NCI-H1436 (cell line): Measurements from ENCODE around the gene GRXCR2.
"Not testable (repeated sequence)": the region's sequence is repeated elsewhere in the genome, so short reads cannot be mapped to it uniquely, and the experiment has no call there.

Source experiments
- DNase-seq: peaks from one replicate; lab custom pipeline; 2025; lab: John Stamatoyannopoulos, UW

Gene GRXCR2, protein sequence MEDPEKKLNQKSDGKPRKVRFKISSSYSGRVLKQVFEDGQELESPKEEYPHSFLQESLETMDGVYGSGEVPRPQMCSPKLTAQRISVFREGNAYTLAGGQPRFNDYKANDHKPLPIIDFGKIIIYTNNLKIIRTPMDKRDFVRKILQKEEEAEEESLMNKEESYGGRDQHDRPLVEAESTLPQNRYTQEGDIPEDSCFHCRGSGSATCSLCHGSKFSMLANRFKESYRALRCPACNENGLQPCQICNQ

DNA sequence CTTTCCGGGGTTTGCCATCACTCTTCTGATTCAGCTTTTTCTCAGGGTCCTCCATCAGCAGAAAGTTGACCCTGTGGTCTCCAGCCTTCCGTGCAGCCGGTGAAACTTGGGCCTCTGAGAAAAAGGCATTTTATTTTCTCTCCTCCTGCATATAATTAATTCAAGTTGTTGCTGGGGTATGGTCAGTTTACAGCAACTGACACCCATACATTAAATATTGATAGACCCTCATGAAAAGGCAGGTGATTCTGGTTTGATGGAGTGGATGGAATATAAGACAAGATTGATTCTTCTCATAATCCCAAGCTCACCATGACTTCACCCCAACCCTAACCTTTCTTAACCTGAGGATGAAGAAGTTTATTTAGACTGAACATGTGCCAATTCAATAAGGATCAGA lies at the start of gene GRXCR2:
Gene GRXCR2, minus strand, starts transcription at position 101 of the 400 bp plus-strand sequence. Its CDS starts 46 bp downstream, at position 55.
- DNase-seq = no peak

DNA sequence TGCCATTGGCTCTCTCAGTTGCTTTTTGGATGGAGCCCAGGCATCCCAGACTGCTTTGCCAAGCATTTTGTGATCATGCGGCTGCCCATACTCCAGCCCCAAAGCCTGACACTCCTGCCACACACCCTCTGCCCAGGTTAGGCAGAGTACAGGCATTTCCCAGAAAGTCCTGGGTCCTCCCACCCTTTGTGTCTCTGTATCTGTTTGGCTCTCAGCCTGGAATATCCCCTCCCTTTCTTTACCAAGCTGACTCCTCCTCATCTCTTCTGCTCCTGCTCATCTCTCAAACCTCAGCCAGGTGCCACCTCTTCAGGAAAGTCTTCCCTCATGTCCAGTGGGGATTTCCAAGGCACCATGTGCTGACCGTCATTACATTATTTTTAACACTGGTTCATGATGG lies 49.2 kb upstream of the GRXCR2 start:
- DNase-seq = no peak

DNA sequence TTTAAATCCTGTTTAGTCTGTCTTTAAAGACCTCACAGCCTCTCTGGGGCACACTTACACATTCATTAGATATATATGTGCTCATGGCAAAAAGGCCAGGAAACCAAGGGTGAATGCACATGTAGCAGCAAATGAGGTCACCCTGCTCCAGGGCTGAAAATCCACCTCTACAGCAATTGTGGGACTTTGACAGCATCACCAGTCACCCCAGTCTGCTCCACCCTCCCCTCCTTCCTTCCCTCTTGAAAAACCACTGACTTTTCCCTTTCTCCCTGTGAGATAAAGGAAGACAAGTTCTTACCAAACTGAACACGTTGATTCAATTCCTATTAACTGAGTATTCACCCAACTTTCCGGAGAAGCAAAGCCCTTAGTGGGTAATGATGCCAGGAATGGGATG lies 48.4 kb upstream of the GRXCR2 start:
- no peak for DNase-seq

DNA sequence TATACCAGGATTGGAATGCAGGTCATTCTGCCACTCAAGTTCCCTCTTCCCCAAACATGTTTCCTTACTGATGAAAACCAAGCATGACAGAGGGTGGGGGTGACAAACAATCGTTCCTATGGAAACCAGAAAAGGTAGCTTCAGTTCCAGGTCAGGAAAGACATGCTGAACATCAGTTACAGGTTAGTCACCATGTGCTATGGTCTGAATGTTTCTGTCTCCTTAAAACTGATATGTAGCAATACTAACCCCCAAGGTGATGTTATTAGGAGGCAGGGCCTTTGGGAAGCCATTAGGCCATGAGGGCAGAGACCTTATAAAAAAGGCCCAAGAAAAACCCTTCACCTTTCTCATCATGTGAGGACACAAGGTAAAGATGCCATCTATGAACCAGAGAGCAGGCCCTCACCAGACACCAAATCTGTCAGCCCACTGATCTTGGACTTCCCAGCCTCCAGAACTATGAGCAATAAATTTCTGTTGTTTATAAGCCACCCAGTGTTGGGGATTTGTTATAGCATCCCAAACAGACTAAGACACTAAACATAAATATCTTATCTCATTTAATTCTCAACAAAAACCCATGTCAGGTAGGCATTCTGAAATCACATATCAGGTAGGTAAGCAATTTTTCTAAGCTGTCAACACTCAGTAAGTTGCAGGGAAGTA lies 47.9 kb upstream of the GRXCR2 start:
- DNase-seq = no peak

DNA sequence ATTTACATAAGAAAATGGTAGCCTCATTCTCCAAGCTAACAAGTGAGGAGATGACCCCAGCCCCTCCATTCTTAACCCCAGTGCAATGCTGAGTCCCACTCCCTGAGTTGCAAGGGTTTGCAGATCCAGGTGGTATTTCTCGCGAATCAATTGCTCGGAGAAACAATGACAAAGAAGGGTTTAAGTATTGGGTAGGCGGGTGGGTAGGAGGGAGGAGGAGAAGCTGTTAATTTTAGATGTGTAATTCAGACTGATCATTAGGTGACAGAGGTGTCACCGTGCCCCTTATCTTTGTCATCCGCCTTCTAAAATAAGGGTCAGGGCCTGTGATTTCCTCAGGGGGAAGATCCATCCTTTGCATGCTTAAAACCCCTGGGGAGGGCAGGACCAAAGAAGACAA lies 46.6 kb upstream of the GRXCR2 start:
- no peak for DNase-seq

DNA sequence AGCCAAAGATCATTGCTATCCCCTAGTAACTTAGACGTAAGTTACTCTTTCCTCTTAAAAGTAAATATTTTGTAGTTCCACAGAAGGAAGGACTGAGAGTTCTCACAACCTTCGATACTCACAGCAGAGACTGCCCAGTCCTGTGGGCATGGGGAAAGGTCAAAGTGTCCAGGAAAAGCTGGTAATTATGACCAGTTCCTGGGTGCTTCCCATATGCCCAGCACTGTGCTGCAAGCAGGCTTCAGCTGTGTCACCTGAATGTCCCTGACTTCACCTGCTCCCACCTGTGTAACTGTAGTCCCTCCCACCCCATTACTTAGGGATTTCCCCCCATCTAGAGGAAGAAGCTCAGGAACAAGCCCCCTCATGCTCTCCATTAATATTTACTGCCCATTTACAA lies 45.6 kb upstream of the GRXCR2 start:
- DNase-seq = no peak

DNA sequence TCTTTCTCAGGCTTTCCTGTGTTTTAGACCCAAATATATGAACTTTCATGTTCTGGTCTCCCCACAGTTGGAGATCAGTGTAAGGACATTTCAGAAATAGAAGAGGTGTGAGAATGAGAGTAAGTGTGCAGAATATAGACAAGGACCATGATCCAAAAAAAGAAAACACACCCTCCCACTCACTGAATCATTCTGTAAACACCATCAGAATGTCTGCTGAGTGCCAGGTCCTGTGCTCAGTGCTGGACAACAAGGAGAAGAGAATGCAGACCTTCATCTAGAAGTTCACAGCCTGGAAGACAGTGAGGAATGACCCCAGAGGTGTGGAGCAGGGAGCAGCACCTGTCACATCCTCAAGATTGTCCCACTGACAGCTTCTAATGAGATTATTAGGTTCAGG lies 44.5 kb upstream of the GRXCR2 start:
- DNase-seq = no peak

DNA sequence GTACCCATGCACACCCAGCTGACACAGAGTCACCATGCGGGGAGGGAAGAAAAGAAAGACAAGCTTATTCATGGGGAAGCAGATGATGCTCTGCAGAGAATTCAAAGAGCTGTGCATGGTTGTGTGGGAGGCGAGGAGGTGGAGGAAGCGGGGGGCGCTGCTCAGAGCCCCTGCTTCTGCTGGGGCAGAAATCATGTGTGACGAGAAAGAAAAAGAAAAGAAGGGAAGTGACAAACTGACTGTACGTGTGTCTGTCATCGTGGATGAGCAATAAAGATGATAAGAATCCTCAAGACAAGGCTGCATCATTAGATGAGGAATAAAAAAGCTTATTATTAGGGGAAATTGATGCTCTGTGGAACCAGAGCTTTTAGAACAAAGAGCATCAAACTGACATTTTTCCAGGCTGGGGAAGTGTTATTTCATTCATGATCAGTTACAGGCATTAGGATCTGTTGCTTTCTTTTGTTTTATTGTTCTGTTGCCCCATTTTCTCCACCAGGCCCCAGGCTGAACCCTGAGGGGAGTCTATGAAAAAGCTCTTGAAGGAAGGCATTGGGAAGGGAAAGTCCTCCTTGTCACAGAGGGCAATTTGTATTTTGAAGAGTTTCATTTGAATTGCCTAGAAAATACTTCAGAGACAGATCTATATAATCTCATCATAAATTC lies 43.3 kb upstream of the GRXCR2 start:
- no peak for DNase-seq

DNA sequence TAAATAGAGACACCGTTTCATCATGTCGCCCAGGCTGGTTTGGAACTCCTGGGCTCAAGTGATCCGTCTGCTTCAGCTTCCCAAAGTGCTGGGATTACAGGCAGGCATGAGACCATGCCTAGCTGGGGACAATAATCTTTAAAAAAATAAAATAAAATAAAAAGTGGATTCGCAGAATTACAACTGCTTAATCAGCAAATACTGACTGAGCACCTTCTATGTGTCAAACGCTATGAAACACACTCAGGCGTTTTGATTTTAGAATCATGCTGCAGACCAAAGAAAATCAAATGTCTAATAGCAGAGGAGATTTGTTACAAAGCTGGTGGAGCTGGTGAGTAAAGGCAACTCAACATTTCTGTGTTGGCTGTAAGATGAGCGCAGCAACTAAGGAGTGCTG lies 40.9 kb upstream of the GRXCR2 start:
- DNase-seq = no peak

DNA sequence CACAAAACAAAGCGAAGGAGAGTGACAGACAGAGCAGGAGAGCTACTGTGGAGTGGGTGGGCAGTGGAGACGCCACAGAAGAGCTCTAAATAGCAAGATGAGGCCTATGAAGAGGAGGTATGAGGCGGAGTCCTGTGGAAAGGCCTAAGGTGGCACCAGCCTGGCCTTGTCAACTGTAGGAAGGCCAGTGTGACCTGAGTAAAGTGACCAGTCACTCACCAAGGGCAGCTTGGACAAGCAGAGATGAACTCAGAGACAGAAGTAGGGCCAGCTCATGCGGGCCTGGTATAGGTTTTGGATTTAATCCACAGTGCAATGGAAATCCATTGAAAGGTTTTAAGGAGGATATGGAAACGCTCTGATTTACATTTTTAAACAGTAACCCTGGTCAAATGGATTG lies 39.8 kb upstream of the GRXCR2 start:
- no peak for DNase-seq

DNA sequence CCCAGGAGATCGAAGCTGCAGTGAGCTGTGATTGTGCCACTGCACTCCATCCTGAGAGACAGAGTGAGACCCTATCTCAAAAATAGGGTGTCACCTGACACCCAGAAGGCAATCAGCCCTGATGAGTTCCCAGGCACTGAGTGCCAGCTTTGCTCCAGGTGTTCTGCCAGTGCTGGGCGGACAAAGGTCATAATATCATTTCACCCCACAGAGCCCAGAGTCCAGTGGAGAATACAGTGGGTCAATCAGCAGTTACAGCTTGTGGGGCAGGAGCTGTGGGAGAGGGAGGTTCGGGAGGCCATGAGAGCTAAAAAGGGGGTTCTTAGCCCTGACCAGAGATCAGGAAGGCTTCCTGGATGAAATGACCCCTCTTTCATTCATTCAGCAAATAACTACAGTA lies 39.2 kb upstream of the GRXCR2 start:
- no peak for DNase-seq

DNA sequence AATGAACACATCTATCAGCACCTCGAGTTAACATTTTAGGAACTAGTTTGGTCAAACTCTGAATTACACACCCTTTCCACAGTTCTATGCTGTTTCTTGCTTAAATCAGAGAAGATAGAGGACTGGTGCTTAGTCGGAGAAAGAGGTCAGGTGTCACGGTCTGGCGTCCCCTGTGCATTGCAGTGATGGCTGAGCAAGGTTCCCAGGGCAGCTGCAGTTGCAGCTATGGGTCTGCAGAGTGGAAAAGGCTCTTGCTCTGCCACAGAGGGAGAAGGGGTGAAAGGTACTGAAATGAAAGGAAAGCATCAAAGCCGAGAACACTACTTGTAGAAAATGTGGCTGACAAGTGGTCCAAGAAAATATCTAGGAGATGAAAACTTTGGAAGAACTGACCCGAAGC lies 38.4 kb upstream of the GRXCR2 start:
- no peak for DNase-seq

DNA sequence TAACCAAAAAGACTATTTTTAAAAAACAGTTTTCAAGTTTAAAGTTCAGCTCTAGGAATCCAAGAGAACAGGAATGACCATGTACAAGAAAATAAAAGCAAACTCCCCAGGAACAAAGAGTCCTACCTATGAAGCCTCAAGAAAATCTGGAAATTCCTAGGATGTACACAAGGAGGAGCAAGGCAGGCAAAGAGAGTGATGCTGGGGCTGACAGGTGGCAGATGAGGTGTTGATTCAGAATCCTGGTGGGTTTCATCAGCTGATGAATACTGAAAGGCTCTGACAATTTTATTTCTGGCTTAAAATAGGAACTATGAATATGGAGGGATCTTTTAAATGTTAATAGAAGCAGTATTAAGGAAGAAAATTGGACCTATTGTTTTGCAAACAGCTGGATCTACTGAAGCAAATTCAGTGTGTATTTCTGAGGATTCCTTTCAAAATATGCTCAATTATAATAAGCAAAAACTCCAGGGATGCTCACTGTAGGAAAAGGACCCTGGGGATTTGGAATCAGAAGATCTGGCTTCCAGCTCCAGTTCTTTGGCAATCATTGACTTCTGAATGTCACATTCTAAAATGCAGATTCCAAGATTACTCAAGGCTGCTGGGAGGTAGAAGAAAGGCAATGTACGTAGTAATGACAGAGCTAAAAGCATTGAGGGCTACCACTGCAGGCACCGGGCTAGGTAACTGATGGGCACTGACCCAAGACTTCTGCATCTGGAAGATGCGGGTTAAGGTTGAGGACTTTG lies 35.6 kb upstream of the GRXCR2 start:
- DNase-seq = no peak

DNA sequence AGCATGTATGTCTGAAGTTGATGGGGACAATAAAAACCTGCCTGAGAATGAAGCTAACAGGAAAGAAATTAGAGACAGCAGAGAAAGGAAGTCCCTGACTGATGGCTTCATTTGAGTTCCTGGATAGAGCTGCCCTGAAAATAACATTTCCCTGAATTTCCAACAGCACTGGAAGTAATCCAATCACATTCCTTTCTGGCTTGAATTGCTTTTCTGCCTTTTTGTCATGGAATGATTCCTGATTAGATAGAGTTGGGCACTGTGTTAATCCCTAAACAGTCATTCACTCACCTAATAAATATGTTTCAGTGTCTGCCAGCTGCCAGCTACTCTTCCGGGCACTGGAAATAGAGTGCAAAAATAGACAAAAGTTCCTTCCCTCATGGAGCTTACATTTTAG lies 33.6 kb upstream of the GRXCR2 start:
- DNase-seq = no peak

DNA sequence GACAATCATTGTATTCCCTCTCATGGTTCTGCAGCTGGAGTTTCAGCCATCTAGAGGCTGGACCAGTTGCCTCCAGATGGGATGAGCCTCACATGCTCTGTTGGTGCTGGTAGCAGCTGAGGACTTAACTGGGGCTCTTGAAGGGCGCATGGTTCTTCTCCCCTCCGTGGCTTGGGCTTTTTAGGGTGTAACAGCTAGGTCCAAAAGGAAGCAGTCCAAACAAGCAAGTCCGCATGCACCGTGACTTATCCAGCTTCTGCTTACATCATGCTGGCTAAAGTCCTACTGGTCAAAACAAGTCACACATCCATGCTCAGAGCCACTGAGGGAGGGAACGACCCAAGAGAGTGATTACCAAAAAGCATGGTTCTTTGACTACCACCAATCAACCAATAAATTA lies 31.9 kb upstream of the GRXCR2 start:
- no peak for DNase-seq

DNA sequence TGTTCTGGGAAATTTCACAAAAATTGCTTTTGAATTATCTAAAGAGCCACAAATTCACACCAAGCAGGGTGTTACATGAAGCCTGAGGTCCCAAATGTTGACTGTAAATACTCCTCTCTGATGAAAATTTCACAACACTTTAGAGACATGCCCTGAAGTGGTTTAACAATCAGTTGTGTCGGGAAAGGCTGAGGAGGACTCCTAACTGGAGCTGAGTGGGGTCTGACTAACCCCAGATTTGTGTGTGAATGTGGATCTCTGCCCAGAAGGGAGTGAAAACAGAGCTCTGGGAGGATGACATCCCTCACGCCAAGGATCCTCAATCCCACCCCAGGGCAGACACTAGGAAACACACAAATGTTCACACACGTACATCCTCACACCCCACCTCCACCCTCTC lies 31.1 kb upstream of the GRXCR2 start:
- DNase-seq = no peak

DNA sequence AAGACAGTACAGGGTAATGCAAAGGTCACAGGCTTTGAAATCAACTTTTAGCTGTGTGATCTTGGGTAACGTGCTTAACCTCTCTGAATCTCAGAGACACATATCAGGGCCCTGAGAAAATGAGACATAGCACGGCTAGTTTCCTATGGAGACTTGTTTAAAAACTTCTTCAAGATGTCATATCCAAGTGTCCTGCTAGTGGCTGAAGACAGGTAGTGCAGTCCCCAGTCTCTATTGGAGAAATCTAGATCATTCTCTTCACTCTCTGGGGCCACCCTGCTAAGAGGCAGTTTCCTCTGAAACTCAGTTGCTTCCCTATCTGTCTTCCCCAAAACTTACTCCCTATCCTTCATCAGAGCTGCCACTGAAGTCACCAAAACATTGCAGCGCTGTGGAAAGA lies 30.3 kb upstream of the GRXCR2 start:
- DNase-seq = no peak

DNA sequence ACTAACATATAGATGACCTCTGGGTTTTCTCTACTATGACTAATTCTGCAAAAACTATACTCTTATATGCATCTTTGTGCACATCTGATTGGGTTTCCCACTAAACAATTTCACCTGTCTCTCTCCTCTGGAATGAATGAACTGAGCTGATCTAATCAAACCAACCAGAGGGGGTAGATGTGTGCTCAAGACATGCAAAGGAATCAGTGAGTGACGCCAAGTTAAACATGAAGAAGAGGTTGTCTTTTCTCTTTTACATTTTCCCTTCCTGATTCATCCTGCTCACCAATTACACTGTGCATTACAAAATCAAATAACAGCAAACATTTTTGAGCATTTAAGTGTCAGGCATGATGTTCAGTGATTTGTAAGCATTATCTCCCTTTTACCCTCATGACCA lies 29.6 kb upstream of the GRXCR2 start:
- DNase-seq = no peak

DNA sequence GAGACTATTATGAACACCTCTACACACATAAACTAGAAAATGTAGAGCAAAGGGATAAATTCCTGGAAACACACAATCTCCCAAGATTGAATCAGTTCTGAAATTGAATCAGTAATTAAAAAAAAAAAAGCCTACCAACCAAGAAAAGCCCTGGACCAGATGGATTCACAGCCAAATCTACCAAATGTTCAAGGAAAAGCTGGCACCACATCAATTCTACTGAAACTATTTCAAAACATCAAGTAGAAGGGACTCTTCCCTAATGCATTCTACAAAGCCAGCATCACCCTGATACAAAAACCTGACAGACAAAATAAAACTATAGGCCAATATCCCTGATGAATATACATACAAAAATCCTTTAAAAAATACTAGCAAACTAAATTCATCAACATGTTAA lies 25.4 kb upstream of the GRXCR2 start:
- DNase-seq = no peak

DNA sequence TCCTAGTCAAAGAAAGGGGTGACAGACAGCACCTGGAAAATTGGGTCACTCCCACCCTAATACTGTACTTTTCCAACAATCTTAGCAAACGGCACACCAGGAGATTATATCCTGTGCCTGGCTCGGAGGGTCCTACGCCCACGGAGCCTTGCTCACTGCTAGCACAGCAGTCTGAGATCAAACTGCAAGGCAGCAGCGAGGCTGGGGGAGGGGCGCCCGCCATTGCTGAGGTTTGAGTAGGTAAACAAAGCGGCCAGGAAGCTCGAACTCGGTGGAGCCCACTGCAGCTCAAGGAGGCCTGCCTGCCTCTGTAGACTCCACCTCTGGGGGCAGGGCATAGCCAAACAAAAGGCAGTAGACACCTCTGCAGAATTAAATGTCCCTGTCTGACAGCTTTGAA lies 18.6 kb upstream of the GRXCR2 start:
- not testable (repeated sequence) for DNase-seq

DNA sequence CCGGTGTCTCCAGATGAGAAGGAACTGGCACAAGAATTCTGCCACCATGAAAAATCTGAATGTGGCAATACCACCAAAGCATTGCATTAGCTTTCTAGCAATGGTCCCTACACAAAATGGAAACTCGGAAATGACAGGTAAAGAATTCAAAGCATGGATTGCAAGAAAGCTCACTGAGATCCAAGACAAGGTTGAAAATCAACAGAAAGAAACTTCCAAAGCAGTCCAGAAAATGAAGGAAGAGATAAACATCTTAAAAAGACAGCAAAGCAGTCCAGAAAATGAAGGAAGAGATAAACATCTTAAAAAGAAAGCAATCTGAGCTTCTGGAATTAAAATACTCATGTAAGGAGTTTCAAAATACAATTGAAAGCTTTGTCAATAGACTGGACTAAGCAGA lies 16.8 kb upstream of the GRXCR2 start:
- no peak for DNase-seq

DNA sequence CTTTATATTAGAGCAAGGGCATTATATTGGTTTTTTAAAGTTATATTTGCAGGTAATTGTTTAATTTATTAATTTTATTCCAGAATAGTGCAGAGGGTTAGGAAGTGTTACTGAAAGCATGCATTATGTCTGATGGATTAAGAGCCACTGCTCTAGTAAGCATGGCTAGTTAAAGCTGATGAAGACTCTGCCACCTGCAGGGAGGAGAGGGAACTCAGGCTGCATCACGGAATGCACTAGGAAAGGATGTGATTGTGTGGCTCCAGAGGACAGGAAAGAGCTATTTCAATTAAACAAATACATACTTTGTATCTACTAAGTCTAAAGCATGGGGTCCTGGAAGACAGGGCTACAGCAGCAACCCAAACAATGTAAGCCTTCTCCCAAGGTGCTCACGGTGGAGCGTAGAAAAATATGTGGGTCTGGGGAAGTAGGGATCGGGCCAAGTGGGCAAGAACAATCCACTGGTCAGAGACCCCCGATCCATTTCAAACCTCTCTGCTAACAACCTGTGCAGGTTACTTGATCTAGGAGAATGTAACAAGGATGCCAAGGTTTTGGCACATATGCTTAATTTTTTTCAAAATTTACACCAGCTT lies 15.3 kb upstream of the GRXCR2 start:
- no peak for DNase-seq
